COLO668 (cell line): ENCODE data around the gene DHX8.

ENCODE experiments used
- DNase-seq: peaks from one replicate; lab custom pipeline; 2025; ENCODE audit not compliant: unreplicated experiment; lab: John Stamatoyannopoulos, UW

Gene DHX8

GRCh38 chr17:43521389-43521788 lies 37.6 kb downstream of the DHX8 start:
- no peak for DNase-seq

- no peak for DNase-seq
Observed at GRCh38 chr17:43524945-43525575, 41.3 kb downstream of the DHX8 start.

- DNase-seq = no peak
Observed at GRCh38 chr17:43526886-43527648, 43.3 kb downstream of the DHX8 start.

GRCh38 chr17:43528319-43528987 lies 44.7 kb downstream of the DHX8 start:
- DNase-seq = no peak

GRCh38 chr17:43528988-43529814 lies 45.4 kb downstream of the DHX8 start:
- no peak for DNase-seq

- no peak for DNase-seq
Observed at GRCh38 chr17:43529947-43530287, 46.1 kb downstream of the DHX8 start.

GRCh38 chr17:43530288-43531081 lies 46.7 kb downstream of the DHX8 start:
- DNase-seq = peak; percentile 87

- DNase-seq = no peak
Observed at GRCh38 chr17:43531082-43531378, 47.3 kb downstream of the DHX8 start.

- DNase-seq = no peak
Observed at GRCh38 chr17:43531955-43532354, 48.2 kb downstream of the DHX8 start.

GRCh38 chr17:43532581-43532980 lies 48.8 kb downstream of the DHX8 start:
- no peak for DNase-seq

GRCh38 chr17:43533699-43534098 lies 49.9 kb downstream of the DHX8 start:
- DNase-seq = no peak

- DNase-seq = no peak
Observed at GRCh38 chr17:43534909-43535308, 51.1 kb downstream of the DHX8 start.

- no peak for DNase-seq
Observed at GRCh38 chr17:43536236-43536992, 52.6 kb downstream of the DHX8 start.

- DNase-seq = no peak
Observed at GRCh38 chr17:43540821-43541674, 57.3 kb downstream of the DHX8 start.

GRCh38 chr17:43542859-43543258 lies 59.1 kb downstream of the DHX8 start:
- no peak for DNase-seq

GRCh38 chr17:43543300-43543699 lies 59.5 kb downstream of the DHX8 start:
- no peak for DNase-seq

GRCh38 chr17:43543771-43544575 lies 60.2 kb downstream of the DHX8 start:
- DNase-seq = peak; percentile 12

- DNase-seq = no peak
Observed at GRCh38 chr17:43545383-43545632, 61.5 kb downstream of the DHX8 start.
